Measurements from ENCODE around the gene EYS. TPM values are rescaled to one million over a fixed set of nuclear protein-coding genes. Genes with fewer than 3 reads are reported as not detected.

The EYS gene
- total RNA-seq, 1 experiment from 2014 or later, result not detected

- no peaks in the 10 kb centered on the region for H3K9me3 ChIP-seq (ENCODE audit: control insufficient read depth, low read depth, low read length)
Measured at GRCh38 chr6:63671098-63671754, 2035.8 kb downstream of the EYS start.

More at GRCh38 chr6:63671098-63671754, 2035.8 kb downstream of the EYS start:
- H3K4me3 Mint-ChIP-seq, result no peak overlapping the region
- Histone ChIP-seq H4K5ac (ENCODE audit: insufficient read length, low read depth, low read length) (no peak overlapping the region), H3K9ac (ENCODE audit: extremely low read depth, insufficient read length, low read length) (no peak overlapping the region), H2BK20ac (ENCODE audit: low read depth, low read length, poor library complexity, severe bottlenecking) (no peak overlapping the region), H3K4me1 (ENCODE audit: insufficient read depth, low read length) (peaks cover 4% of the 10 kb centered on the region; the same call in 1 of the 2 replicates), H2AK5ac (ENCODE audit: insufficient read length, low read length) (no peak overlapping the region), H4K8ac (replicated peaks; ENCODE audit: insufficient read length, low read depth, low read length) (no peak overlapping the region), H3K27ac (ENCODE audit: insufficient read length, low read depth, low read length) (no peak overlapping the region), H3K18ac (ENCODE audit: insufficient read length, low read depth, low read length) (no peak overlapping the region), H2BK15ac (ENCODE audit: low read depth, low read length) (no peak overlapping the region), H3K79me1 (ENCODE audit: insufficient read depth, low read depth, low read length, poor library complexity, severe bottlenecking) (no peaks in the 10 kb centered on the region), H3T11ph (ENCODE audit: low read length) (no peak overlapping the region), H2AFZ (ENCODE audit: low read length) (no peak overlapping the region), H3K56ac (ENCODE audit: insufficient read length, low read depth, low read length) (no peak overlapping the region), H3K27me3 (ENCODE audit: insufficient read depth, low read length) (no peaks in the 10 kb centered on the region), H2BK12ac (ENCODE audit: insufficient read length, low read depth, low read length) (no peak overlapping the region), H2BK120ac (ENCODE audit: low read depth, low read length, poor library complexity, severe bottlenecking) (no peak overlapping the region), H3K14ac (ENCODE audit: insufficient read depth, low read length) (no peak overlapping the region), H3K4ac (ENCODE audit: low read depth, low read length) (no peak overlapping the region), H3K23me2 (ENCODE audit: insufficient read length, low read depth, low read length, poor library complexity, severe bottlenecking) (no peaks in the 10 kb centered on the region), H3K4me2 (ENCODE audit: insufficient read depth, insufficient read length, low read length) (no peak overlapping the region), H3K23ac (ENCODE audit: insufficient read length, low read depth, low read length) (no peak overlapping the region), H4K20me1 (ENCODE audit: control insufficient read depth, insufficient read depth, insufficient read length) (no peaks in the 10 kb centered on the region), H2BK5ac (ENCODE audit: insufficient read length, low read length) (no peak overlapping the region), H4K91ac (ENCODE audit: insufficient read length, low read depth, low read length) (no peak overlapping the region), H3K79me2 (ENCODE audit: insufficient read depth, low read length) (peaks cover 16% of the 10 kb centered on the region; the same call in 1 of the 2 replicates)
- WGBS (ENCODE audit: extremely low coverage, insufficient read length, low lambda C conversion rate), result no CpG with 5 or more reads among the region's 6 CpGs
- no peak for DNase-seq
- H3K36me3 Mint-ChIP-seq (ENCODE audit: insufficient read depth in 1 of 3, low read depth in 3 of 3), result peaks cover 0 to 9% (median 7%) of the 10 kb centered on the region in 3 experiments; a peak in 5 of 7 replicates
- H3K4me1 Mint-ChIP-seq, result peaks cover 6 to 8% of the 10 kb centered on the region in 2 experiments
- no peaks in the 10 kb centered on the region for H3K27me3 Mint-ChIP-seq (ENCODE audit: low read depth)
- H3K9me3 Mint-ChIP-seq, result no peaks in the 10 kb centered on the region
- 0 out of 7 replicates have a peak overlapping the region, but pooled peaks of 1 of the 3 experiments have one; percentile 32 for H3K27ac Mint-ChIP-seq
- TF ChIP-seq, protein P1, sequence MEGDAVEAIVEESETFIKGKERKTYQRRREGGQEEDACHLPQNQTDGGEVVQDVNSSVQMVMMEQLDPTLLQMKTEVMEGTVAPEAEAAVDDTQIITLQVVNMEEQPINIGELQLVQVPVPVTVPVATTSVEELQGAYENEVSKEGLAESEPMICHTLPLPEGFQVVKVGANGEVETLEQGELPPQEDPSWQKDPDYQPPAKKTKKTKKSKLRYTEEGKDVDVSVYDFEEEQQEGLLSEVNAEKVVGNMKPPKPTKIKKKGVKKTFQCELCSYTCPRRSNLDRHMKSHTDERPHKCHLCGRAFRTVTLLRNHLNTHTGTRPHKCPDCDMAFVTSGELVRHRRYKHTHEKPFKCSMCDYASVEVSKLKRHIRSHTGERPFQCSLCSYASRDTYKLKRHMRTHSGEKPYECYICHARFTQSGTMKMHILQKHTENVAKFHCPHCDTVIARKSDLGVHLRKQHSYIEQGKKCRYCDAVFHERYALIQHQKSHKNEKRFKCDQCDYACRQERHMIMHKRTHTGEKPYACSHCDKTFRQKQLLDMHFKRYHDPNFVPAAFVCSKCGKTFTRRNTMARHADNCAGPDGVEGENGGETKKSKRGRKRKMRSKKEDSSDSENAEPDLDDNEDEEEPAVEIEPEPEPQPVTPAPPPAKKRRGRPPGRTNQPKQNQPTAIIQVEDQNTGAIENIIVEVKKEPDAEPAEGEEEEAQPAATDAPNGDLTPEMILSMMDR (conservative IDR thresholded peaks at IDR 0.05), result no peak
